Endodermal cell (in vitro differentiated cells): Measurements from ENCODE around the gene REEP1. TPM values are rescaled to one million over a fixed set of nuclear protein-coding genes. Genes with fewer than 3 reads are reported as not detected.
A peak's percentile ranks its signal among the peaks of the same experiment; 100 is the strongest.

Source experiments
- DNase-seq: peaks from one replicate; pipeline ENCODE4 v3.0.0-alpha.2; 2017
- H3K27ac ChIP-seq: 2 replicates; pipeline ENCODE4 v1.5.1; 2013; ENCODE audit warnings: mild to moderate bottlenecking, low read depth, low read length, moderate library complexity
- H3K27me3 ChIP-seq: 2 replicates; pipeline ENCODE4 v1.6.1; 2013; ENCODE audit warnings: mild to moderate bottlenecking, low read length, moderate library complexity; ENCODE audit not compliant: insufficient read depth, control insufficient read depth, poor library complexity, severe bottlenecking
- H3K36me3 ChIP-seq: 2 replicates; pipeline ENCODE4 v1.7.0; 2013; ENCODE audit warnings: mild to moderate bottlenecking, low read length, moderate library complexity; ENCODE audit not compliant: control insufficient read depth, insufficient read depth
- H3K4me1 ChIP-seq: one replicate; pipeline ENCODE4 v1.7.0; 2013; ENCODE audit warnings: low read length; ENCODE audit not compliant: control insufficient read depth, insufficient read depth
- H3K4me3 ChIP-seq: 2 replicates; pipeline ENCODE4 v1.5.1; 2013; ENCODE audit warnings: mild to moderate bottlenecking, low read length, moderate library complexity
- H3K9ac ChIP-seq: 2 replicates; pipeline ENCODE4 v1.6.1; 2013; ENCODE audit warnings: mild to moderate bottlenecking, low read length, moderate library complexity; ENCODE audit not compliant: poor library complexity, severe bottlenecking; ENCODE audit errors: extremely low read depth
- H3K9me3 ChIP-seq: 2 replicates; pipeline ENCODE4 v1.6.1; 2013; ENCODE audit warnings: mild to moderate bottlenecking, low read length, moderate library complexity; ENCODE audit not compliant: control insufficient read depth
- H3K27ac Mint-ChIP-seq: 2 replicates; pipeline ENCODE4 v1.8.0; 2020; ENCODE audit warnings: mixed read lengths
- H3K27me3 Mint-ChIP-seq: 2 replicates; pipeline ENCODE4 v1.8.0; 2021; ENCODE audit warnings: mild to moderate bottlenecking, mixed read lengths; ENCODE audit not compliant: insufficient read depth
- H3K36me3 Mint-ChIP-seq: 2 replicates; pipeline ENCODE4 v1.8.0; 2020; ENCODE audit warnings: low read depth, mixed read lengths
- H3K4me1 Mint-ChIP-seq: 2 replicates; pipeline ENCODE4 v1.8.0; 2020; ENCODE audit warnings: mixed read lengths
- H3K4me3 Mint-ChIP-seq: 2 replicates; pipeline ENCODE4 v1.8.0; 2020; ENCODE audit warnings: mild to moderate bottlenecking, moderate library complexity, mixed read lengths
- H3K9me3 Mint-ChIP-seq: 2 replicates; pipeline ENCODE4 v1.8.0; 2020; ENCODE audit warnings: mild to moderate bottlenecking, mixed read lengths
- WGBS, 2 experiments: methylation state at CpG; one replicate each; pipeline versions ENCODE4 v1.1.5 to v1.1.7; 2013; ENCODE audit warnings: missing lambda C conversion rate in 2 of 2, mixed read lengths in 1 of 2; ENCODE audit not compliant: insufficient coverage in 1 of 2, insufficient read length in 1 of 2; 5-methylcytosine and 5-hydroxymethylcytosine counted together
- total RNA-seq, 2 donors: library from RNA; stranded (reverse); fragmentation: NEBNext Ultra II Directional in 1 of 2; extraction: Animal tissue kit (Norgen Biotek cat#: 25700) in 1 of 2; gene quantifications; 2 replicates in 1 of 2; 3 replicates in 1 of 2; pipeline ENCODE4 v1.2.1, GENCODE V29; 2021
- TF ChIP-seq, protein P1 (sequence below): fragments of 200-600 bp; sonication (generic); conservative IDR thresholded peaks from 2 replicates; pipeline ENCODE4 v1.5.0; 2021; ENCODE audit warnings: antibody characterized with exemption, mild to moderate bottlenecking

Gene REEP1
- total RNA-seq, 2 donors from 2014 or later = 2.9 to 3.8 TPM

DNA sequence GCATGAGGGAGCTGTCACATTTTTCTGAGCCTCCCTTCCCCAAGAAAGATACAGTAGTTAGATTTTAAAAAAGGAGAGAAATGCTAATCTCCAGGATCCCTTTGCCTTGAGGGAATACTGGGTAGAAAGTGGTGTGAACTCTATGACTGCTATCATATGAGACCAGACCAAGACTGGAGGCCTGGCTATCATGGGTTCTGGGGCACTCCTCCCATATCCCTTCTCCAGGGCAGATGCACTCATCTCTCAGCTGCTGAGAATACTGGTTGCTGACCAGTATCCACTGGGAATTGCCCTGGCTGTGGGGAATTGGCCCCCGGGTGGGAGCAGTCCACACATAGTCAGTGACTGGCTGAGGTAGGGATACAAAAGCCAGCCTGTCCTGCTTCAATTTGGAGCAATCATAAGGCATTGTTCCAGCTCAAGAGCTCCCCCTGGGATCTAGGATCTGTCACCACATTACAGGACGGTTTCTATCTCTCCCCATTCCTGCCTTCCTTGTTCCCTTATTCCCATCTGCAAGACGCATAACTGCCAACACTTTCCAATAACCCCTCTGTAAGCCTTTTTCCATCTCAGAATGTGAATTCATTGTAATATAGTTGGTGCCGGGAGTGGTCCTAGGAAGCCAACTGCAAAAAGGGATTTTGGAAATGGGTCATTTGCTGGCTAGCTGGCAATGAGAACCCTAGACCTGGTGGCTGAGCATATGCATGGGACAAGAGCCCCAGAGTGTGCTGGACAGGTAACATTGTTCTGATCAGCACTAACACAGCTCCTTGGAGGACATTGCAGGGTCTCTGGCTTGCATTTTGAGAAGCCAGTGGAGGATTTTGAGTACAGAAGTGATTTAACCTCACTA lies 35.4 kb upstream of the REEP1 start:
- H3K27me3 Mint-ChIP-seq = peaks cover 4% of the 10 kb centered on the region
- peak; percentile 84 for DNase-seq
- H3K4me3 ChIP-seq = no peak overlapping the region
- peaks cover 14% of the 10 kb centered on the region for H3K9me3 Mint-ChIP-seq
- H3K9ac ChIP-seq = no peak overlapping the region
- H3K9me3 ChIP-seq = peaks cover 18% of the 10 kb centered on the region
- H3K36me3 Mint-ChIP-seq = no peaks in the 10 kb centered on the region
- no peak overlapping the region for H3K27ac ChIP-seq
- 22 to 39% methylated on average over 3 to 4 of the region's 4 CpGs for WGBS, 2 experiments
- no peak overlapping the region for H3K27ac Mint-ChIP-seq
- no peaks in the 10 kb centered on the region for H3K36me3 ChIP-seq
- peaks cover 3% of the 10 kb centered on the region for H3K4me1 Mint-ChIP-seq
- H3K4me3 Mint-ChIP-seq = no peak overlapping the region
- TF ChIP-seq, protein P1, sequence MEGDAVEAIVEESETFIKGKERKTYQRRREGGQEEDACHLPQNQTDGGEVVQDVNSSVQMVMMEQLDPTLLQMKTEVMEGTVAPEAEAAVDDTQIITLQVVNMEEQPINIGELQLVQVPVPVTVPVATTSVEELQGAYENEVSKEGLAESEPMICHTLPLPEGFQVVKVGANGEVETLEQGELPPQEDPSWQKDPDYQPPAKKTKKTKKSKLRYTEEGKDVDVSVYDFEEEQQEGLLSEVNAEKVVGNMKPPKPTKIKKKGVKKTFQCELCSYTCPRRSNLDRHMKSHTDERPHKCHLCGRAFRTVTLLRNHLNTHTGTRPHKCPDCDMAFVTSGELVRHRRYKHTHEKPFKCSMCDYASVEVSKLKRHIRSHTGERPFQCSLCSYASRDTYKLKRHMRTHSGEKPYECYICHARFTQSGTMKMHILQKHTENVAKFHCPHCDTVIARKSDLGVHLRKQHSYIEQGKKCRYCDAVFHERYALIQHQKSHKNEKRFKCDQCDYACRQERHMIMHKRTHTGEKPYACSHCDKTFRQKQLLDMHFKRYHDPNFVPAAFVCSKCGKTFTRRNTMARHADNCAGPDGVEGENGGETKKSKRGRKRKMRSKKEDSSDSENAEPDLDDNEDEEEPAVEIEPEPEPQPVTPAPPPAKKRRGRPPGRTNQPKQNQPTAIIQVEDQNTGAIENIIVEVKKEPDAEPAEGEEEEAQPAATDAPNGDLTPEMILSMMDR = peak; percentile 84
- no peaks in the 10 kb centered on the region for H3K27me3 ChIP-seq
- peaks cover 3% of the 10 kb centered on the region for H3K4me1 ChIP-seq

DNA sequence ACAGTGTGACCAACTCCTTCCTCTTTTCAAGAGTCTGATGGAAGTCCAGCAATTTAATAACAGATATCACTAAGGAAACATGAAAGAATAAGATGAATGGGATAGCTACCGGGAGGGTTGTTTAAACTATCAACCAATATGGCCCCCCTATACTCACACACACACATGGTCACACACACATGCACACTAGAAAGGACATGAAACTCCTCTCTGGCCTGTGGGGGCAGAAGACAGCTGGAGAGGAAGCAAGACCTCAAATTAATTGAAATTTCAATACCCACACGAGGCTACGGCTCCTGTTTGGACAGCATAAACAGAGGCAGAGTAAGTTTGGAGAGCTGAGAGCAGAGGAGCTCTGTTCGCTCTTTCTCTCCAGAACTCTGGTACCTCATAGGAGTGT lies 34.7 kb upstream of the REEP1 start:
- H3K9me3 ChIP-seq = peaks cover 18% of the 10 kb centered on the region
- H3K4me1 ChIP-seq = peaks cover 3% of the 10 kb centered on the region
- Mint-ChIP-seq H3K4me3 (no peak overlapping the region), H3K27ac (no peak overlapping the region), H3K4me1 (peaks cover 10% of the 10 kb centered on the region), H3K36me3 (no peaks in the 10 kb centered on the region), H3K9me3 (peaks cover 14% of the 10 kb centered on the region), H3K27me3 (peaks cover 4% of the 10 kb centered on the region)
- TF ChIP-seq, protein P1 = no peak
- WGBS, 2 experiments = 91 to 95% methylated on average over 3 to 4 of the region's 4 CpGs
- H3K27me3 ChIP-seq = no peaks in the 10 kb centered on the region
- H3K9ac ChIP-seq = no peak overlapping the region
- no peak for DNase-seq
- no peak overlapping the region for H3K27ac ChIP-seq
- no peaks in the 10 kb centered on the region for H3K36me3 ChIP-seq
- H3K4me3 ChIP-seq = no peak overlapping the region

DNA sequence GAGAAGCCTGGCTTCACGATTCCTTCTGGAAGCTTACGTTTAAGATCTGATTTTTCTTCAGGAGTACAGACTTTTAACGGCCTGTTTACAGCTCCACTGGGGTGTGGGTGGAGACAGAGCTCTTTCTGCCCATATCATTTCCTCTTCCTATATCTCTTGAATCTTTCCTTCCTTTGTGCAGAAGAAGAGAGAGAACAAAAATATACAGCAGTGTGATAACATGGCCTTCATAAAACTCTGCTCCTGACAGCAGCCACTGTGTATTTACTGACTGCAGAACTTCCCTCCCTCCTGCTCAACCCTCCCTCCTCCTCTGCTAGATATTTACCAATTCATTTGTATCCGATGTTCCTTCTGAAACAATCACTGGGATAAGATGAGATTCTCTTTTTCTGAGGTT lies 34.1 kb upstream of the REEP1 start:
- WGBS, 2 experiments = 89% methylated on average over 4 of the region's 4 CpGs; no CpG with 5 or more reads in 1 of the 2 experiments
- Histone ChIP-seq H3K9ac (no peak overlapping the region), H3K9me3 (peaks cover 18% of the 10 kb centered on the region), H3K27me3 (no peaks in the 10 kb centered on the region), H3K36me3 (no peaks in the 10 kb centered on the region), H3K27ac (no peak overlapping the region), H3K4me3 (no peak overlapping the region), H3K4me1 (peaks cover 7% of the 10 kb centered on the region)
- no peak for DNase-seq
- TF ChIP-seq, protein P1 = no peak
- H3K27ac Mint-ChIP-seq = no peak overlapping the region
- H3K36me3 Mint-ChIP-seq = no peaks in the 10 kb centered on the region
- H3K9me3 Mint-ChIP-seq = peaks cover 14% of the 10 kb centered on the region
- no peaks in the 10 kb centered on the region for H3K27me3 Mint-ChIP-seq
- H3K4me1 Mint-ChIP-seq = peaks cover 14% of the 10 kb centered on the region
- H3K4me3 Mint-ChIP-seq = no peak overlapping the region
